ENCODE data around the gene REM1. TPM values are rescaled to one million over a fixed set of nuclear protein-coding genes. Genes with fewer than 3 reads are reported as not detected.

REM1 gene
- total RNA-seq, 1 experiment from 2014 or later: not detected

GRCh38 chr20:31496761-31497295 lies 21.7 kb downstream of the REM1 start:
- CTCF ChIA-PET: interaction anchor here (1.5 kb wide), 1 partner anchor 36 kb away, joined by 5 read pairs; no protein-coding TSS in a partner anchor
- H3K9me3 Mint-ChIP-seq (ENCODE audit: unreplicated experiment): no peaks in the 10 kb centered on the region
- H3K4me3 ChIP-seq (ENCODE audit: low read depth, low read length): no peak overlapping the region
- no peaks in the 10 kb centered on the region for H3K4me1 Mint-ChIP-seq (ENCODE audit: low read depth, unreplicated experiment)
- H3K27me3 ChIP-seq (replicated peaks; ENCODE audit: control insufficient read depth, insufficient read depth, low read length): no peaks in the 10 kb centered on the region; the same call in 1 of the 2 replicates
- no peak for DNase-seq
- BruUV-seq (replicated peaks): no TSS peak
- H3K9me3 ChIP-seq: no peaks in the 10 kb centered on the region
- intact Hi-C loops (cut with micrococcal nuclease; ENCODE audit: unreplicated experiment): no loop called here
- no peaks in the 10 kb centered on the region for H3K4me1 ChIP-seq
- H3K27me3 Mint-ChIP-seq (ENCODE audit: insufficient read depth, unreplicated experiment): peaks cover 17% of the 10 kb centered on the region
- no peak overlapping the region for H3K27ac Mint-ChIP-seq (ENCODE audit: unreplicated experiment)
- POLR2A ChIA-PET: no interaction called here
- H3K36me3 Mint-ChIP-seq (ENCODE audit: insufficient read depth, unreplicated experiment): no peaks in the 10 kb centered on the region
- no peaks in the 10 kb centered on the region for H3K36me3 ChIP-seq (ENCODE audit: control insufficient read depth, insufficient read depth, low read length)
- no peak overlapping the region for H3K4me3 Mint-ChIP-seq (ENCODE audit: unreplicated experiment)
- no peak for TF ChIP-seq CTCF (IDR thresholded peaks at IDR 0.05; ENCODE audit: insufficient read depth in 1 of 2, low read depth in 1 of 2, low read length in 1 of 2, severe bottlenecking in 1 of 2, unreplicated experiment in 1 of 2)

DNA sequence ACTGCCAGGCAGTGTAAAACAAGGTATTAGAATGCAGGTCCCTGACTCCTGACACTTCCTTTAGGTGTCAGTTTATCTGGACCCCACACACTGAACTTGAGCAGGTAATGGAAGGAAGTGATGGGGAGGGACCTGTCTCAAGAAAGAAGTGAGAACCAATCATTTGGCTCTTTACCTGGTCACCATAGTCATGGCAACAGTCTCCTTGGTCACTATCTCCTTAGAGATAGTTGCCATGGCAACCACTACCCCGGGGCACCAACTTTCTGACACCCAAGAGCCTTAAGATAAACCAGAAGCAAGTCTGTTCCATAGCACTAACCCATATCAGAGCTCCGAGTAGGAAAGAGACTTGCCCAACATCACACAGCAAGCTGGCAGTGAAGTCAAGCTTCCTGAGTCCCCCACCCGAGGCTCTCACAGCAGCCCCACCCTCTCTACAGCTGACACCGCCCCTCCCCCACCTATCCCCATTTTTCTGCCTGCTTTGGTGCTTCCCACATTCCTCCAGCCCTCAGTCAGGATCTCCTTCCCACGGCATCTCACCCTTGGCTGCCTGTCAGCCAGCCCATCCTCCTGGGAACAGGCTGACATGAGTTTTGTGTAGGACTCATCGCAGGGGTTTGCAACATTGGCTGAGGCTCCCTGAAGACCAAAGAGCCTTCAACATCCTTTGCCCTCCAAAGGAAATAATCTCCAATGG lies 22.9 kb downstream of the REM1 start:
- Mint-ChIP-seq H3K27me3 (ENCODE audit: insufficient read depth, unreplicated experiment) (peaks cover 17% of the 10 kb centered on the region), H3K9me3 (ENCODE audit: unreplicated experiment) (no peaks in the 10 kb centered on the region), H3K27ac (ENCODE audit: unreplicated experiment) (no peak overlapping the region), H3K4me3 (ENCODE audit: unreplicated experiment) (no peak overlapping the region), H3K36me3 (ENCODE audit: insufficient read depth, unreplicated experiment) (no peaks in the 10 kb centered on the region), H3K4me1 (ENCODE audit: low read depth, unreplicated experiment) (no peaks in the 10 kb centered on the region)
- no peaks in the 10 kb centered on the region for H3K4me1 ChIP-seq
- H3K27me3 ChIP-seq (replicated peaks; ENCODE audit: control insufficient read depth, insufficient read depth, low read length): no peaks in the 10 kb centered on the region; the same call in 1 of the 2 replicates
- ChIA-PET CTCF (interaction anchor here (0.6 kb wide), 2 partner anchors 17 to 37 kb away, joined by 3 to 7 read pairs; partner anchors contain the start of gene HM13), POLR2A (no interaction called here)
- intact Hi-C loops (cut with micrococcal nuclease; ENCODE audit: unreplicated experiment): no loop called here
- no peaks in the 10 kb centered on the region for H3K9me3 ChIP-seq
- no peak overlapping the region for H3K4me3 ChIP-seq (ENCODE audit: low read depth, low read length)
- BruUV-seq (replicated peaks): no TSS peak
- no peak for TF ChIP-seq CTCF (IDR thresholded peaks at IDR 0.05; ENCODE audit: insufficient read depth in 1 of 2, low read depth in 1 of 2, low read length in 1 of 2, severe bottlenecking in 1 of 2, unreplicated experiment in 1 of 2)
- H3K36me3 ChIP-seq (ENCODE audit: control insufficient read depth, insufficient read depth, low read length): no peaks in the 10 kb centered on the region
- DNase-seq: peak; percentile 72 to 77

- no peaks in the 10 kb centered on the region for H3K9me3 Mint-ChIP-seq (ENCODE audit: unreplicated experiment)
- ChIA-PET CTCF (interaction anchor here (5.1 kb wide), 1 partner anchor 40 kb away, joined by 117 read pairs; no protein-coding TSS in a partner anchor), POLR2A (no interaction called here)
- H3K27ac Mint-ChIP-seq (ENCODE audit: unreplicated experiment): no peak overlapping the region
- Histone ChIP-seq H3K27me3 (replicated peaks; ENCODE audit: control insufficient read depth, insufficient read depth, low read length) (no peaks in the 10 kb centered on the region; the same call in 1 of the 2 replicates), H3K36me3 (ENCODE audit: control insufficient read depth, insufficient read depth, low read length) (no peaks in the 10 kb centered on the region), H3K4me3 (ENCODE audit: low read depth, low read length) (no peak overlapping the region), H3K9me3 (no peaks in the 10 kb centered on the region), H3K4me1 (peaks cover 2% of the 10 kb centered on the region)
- no peaks in the 10 kb centered on the region for H3K36me3 Mint-ChIP-seq (ENCODE audit: insufficient read depth, unreplicated experiment)
- peaks cover 2% of the 10 kb centered on the region for H3K4me1 Mint-ChIP-seq (ENCODE audit: low read depth, unreplicated experiment)
- H3K4me3 Mint-ChIP-seq (ENCODE audit: unreplicated experiment): no peak overlapping the region
- DNase-seq: no peak
- BruUV-seq (replicated peaks): no TSS peak
- intact Hi-C loops (cut with micrococcal nuclease; ENCODE audit: unreplicated experiment): no loop called here
- TF ChIP-seq CTCF (IDR thresholded peaks at IDR 0.05; ENCODE audit: insufficient read depth in 1 of 2, low read depth in 1 of 2, low read length in 1 of 2, severe bottlenecking in 1 of 2, unreplicated experiment in 1 of 2): no peak
- H3K27me3 Mint-ChIP-seq (ENCODE audit: insufficient read depth, unreplicated experiment): peaks cover 9% of the 10 kb centered on the region
Measured at GRCh38 chr20:31500527-31500926, 25.4 kb downstream of the REM1 start.
